GM23338 (cell line): ENCODE results near the gene STAC2. TPM values are rescaled to one million over a fixed set of nuclear protein-coding genes. Genes with fewer than 3 reads are reported as not detected.

Source experiments
- ATAC-seq: fragments of 200-7000 bp; cut with Tn5 transposase; 3 replicates; pipeline ENCODE4 v1.9.1; 2020
- DNase-seq: peaks from one replicate; pipeline ENCODE4 v3.0.0-alpha.2; 2015; ENCODE audit warnings: low spot score
- H2AFZ ChIP-seq: fragments of 200-600 bp; sonication (generic); 2 replicates; pipeline ENCODE4 v1.8.0; 2016; ENCODE audit warnings: antibody characterized with exemption, mild to moderate bottlenecking, moderate library complexity
- H3F3A ChIP-seq: fragments of 200-600 bp; sonication (generic); replicated peaks from 2 replicates; pipeline ENCODE4 v1.8.0; 2017; ENCODE audit warnings: antibody characterized with exemption, mixed run types, low read depth
- H3K27ac ChIP-seq: fragments of 200-600 bp; sonication (generic); 2 replicates; pipeline ENCODE4 v1.6.1; 2016; ENCODE audit warnings: low read depth
- H3K27me3 ChIP-seq: fragments of 200-600 bp; sonication (generic); 2 replicates; pipeline ENCODE4 v1.8.0; 2016; ENCODE audit warnings: mild to moderate bottlenecking, mixed run types, moderate library complexity; ENCODE audit not compliant: insufficient read depth
- H3K36me3 ChIP-seq: fragments of 200-600 bp; sonication (generic); 2 replicates; pipeline ENCODE4 v1.8.0; 2016; ENCODE audit warnings: mild to moderate bottlenecking; ENCODE audit not compliant: insufficient read depth
- H3K4me1 ChIP-seq: fragments of 200-600 bp; sonication (generic); 2 replicates; pipeline ENCODE4 v1.8.0; 2016; ENCODE audit warnings: mild to moderate bottlenecking, moderate library complexity; ENCODE audit not compliant: insufficient read depth
- H3K4me2 ChIP-seq: fragments of 200-600 bp; sonication (generic); 2 replicates; pipeline ENCODE4 v1.7.1; 2017; ENCODE audit warnings: mixed run types
- H3K4me3 ChIP-seq: fragments of 200-600 bp; sonication (generic); 2 replicates; pipeline ENCODE4 v1.6.1; 2016; ENCODE audit warnings: mixed run types
- H3K79me2 ChIP-seq: fragments of 200-600 bp; sonication (generic); replicated peaks from 2 replicates; pipeline ENCODE4 v1.8.0; 2017; ENCODE audit warnings: mild to moderate bottlenecking; ENCODE audit not compliant: insufficient read depth
- H3K9me2 ChIP-seq: fragments of 200-600 bp; sonication (generic); 2 replicates; pipeline ENCODE4 v1.8.0; 2017; ENCODE audit not compliant: insufficient read depth
- H4K20me1 ChIP-seq: fragments of 200-600 bp; sonication (generic); replicated peaks from 2 replicates; pipeline ENCODE4 v1.8.0; 2017; ENCODE audit warnings: mild to moderate bottlenecking; ENCODE audit not compliant: insufficient read depth
- H3K27ac Mint-ChIP-seq: 2 replicates; pipeline ENCODE4 v1.8.0; 2020; ENCODE audit warnings: inconsistent platforms, mild to moderate bottlenecking, moderate library complexity, mixed read lengths
- H3K27me3 Mint-ChIP-seq: 3 replicates; pipeline ENCODE4 v1.8.0; 2022; ENCODE audit warnings: low read depth, mild to moderate bottlenecking, moderate library complexity, mixed read lengths, inconsistent platforms; ENCODE audit not compliant: insufficient read depth, poor library complexity
- H3K36me3 Mint-ChIP-seq: 3 replicates; pipeline ENCODE4 v1.8.0; 2021; ENCODE audit warnings: low read depth, mild to moderate bottlenecking, inconsistent platforms, moderate library complexity, mixed read lengths
- H3K4me1 Mint-ChIP-seq: 3 replicates; pipeline ENCODE4 v1.8.0; 2020; ENCODE audit warnings: mild to moderate bottlenecking, inconsistent platforms, mixed read lengths
- H3K4me3 Mint-ChIP-seq: 3 replicates; pipeline ENCODE4 v1.8.0; 2021; ENCODE audit warnings: moderate library complexity, mild to moderate bottlenecking, inconsistent platforms, mixed read lengths
- H3K9me3 Mint-ChIP-seq: 3 replicates; pipeline ENCODE4 v1.8.0; 2020; ENCODE audit warnings: moderate library complexity, mild to moderate bottlenecking, inconsistent platforms, mixed read lengths
- CREB1 ChIP-seq: fragments of 250-450 bp; sonication (Bioruptor Pico); IDR thresholded peaks from 2 replicates; pipeline ENCODE4 v1.5.0; 2020; ENCODE audit warnings: low read depth, mild to moderate bottlenecking, moderate library complexity
- EZH2 ChIP-seq: fragments of 200-600 bp; sonication (generic); IDR thresholded peaks from one replicate; pipeline ENCODE4 v1.8.0; 2017; ENCODE audit warnings: antibody characterized with exemption, mild to moderate bottlenecking, low read depth; ENCODE audit not compliant: unreplicated experiment
- EZH2phosphoT487 ChIP-seq: fragments of 200-600 bp; sonication (generic); IDR thresholded peaks from one replicate; pipeline ENCODE4 v1.8.1; 2018; ENCODE audit warnings: antibody characterized with exemption; ENCODE audit not compliant: unreplicated experiment
- REST ChIP-seq: IDR thresholded peaks from one replicate; pipeline ENCODE4 v1.6.1; 2018; ENCODE audit warnings: antibody characterized with exemption; ENCODE audit not compliant: unreplicated experiment
- STAT1 ChIP-seq: IDR thresholded peaks from one replicate; pipeline ENCODE4 v1.6.1; 2016; ENCODE audit warnings: antibody characterized with exemption; ENCODE audit not compliant: unreplicated experiment
- ZNF114 ChIP-seq: fragments of 250-450 bp; sonication (Bioruptor Pico); IDR thresholded peaks from 2 replicates; pipeline ENCODE4 v1.5.0; 2020; ENCODE audit warnings: mild to moderate bottlenecking, moderate library complexity
- polyA plus RNA-seq: library from polyadenylated mRNA; unstranded; fragments of >200 nt; fragmentation: Nextera tagmentation; extraction: Ambion mirVana; gene quantifications from 2 replicates; pipeline ENCODE4 v1.2.1, GENCODE V29; 2016
- total RNA-seq: library from RNA; depleted of rRNA; stranded (reverse); fragments of >200 nt; shearing (Covaris generic); gene quantifications from 2 replicates; pipeline ENCODE4 v1.2.3, GENCODE V29; 2014
- TF ChIP-seq, protein P1 (sequence below): fragments of 250-450 bp; sonication (Bioruptor Pico); IDR thresholded peaks from 2 replicates; pipeline ENCODE4 v1.5.0; 2020; ENCODE audit warnings: mild to moderate bottlenecking, moderate library complexity
- TF ChIP-seq, protein P2 (sequence below): IDR thresholded peaks from 2 replicates; pipeline ENCODE4 v1.6.1; 2016; ENCODE audit warnings: antibody characterized with exemption

STAC2 gene
- total and polyA plus RNA-seq, 2 experiments from 2014 or later: 1.9 to 3.1 TPM

- TF ChIP-seq STAT1 (no peak), ZNF114 (CRISPR knock-in tag) (no peak), EZH2phosphoT487 (no peak), EZH2 (no peak)
- TF ChIP-seq, protein P1, sequence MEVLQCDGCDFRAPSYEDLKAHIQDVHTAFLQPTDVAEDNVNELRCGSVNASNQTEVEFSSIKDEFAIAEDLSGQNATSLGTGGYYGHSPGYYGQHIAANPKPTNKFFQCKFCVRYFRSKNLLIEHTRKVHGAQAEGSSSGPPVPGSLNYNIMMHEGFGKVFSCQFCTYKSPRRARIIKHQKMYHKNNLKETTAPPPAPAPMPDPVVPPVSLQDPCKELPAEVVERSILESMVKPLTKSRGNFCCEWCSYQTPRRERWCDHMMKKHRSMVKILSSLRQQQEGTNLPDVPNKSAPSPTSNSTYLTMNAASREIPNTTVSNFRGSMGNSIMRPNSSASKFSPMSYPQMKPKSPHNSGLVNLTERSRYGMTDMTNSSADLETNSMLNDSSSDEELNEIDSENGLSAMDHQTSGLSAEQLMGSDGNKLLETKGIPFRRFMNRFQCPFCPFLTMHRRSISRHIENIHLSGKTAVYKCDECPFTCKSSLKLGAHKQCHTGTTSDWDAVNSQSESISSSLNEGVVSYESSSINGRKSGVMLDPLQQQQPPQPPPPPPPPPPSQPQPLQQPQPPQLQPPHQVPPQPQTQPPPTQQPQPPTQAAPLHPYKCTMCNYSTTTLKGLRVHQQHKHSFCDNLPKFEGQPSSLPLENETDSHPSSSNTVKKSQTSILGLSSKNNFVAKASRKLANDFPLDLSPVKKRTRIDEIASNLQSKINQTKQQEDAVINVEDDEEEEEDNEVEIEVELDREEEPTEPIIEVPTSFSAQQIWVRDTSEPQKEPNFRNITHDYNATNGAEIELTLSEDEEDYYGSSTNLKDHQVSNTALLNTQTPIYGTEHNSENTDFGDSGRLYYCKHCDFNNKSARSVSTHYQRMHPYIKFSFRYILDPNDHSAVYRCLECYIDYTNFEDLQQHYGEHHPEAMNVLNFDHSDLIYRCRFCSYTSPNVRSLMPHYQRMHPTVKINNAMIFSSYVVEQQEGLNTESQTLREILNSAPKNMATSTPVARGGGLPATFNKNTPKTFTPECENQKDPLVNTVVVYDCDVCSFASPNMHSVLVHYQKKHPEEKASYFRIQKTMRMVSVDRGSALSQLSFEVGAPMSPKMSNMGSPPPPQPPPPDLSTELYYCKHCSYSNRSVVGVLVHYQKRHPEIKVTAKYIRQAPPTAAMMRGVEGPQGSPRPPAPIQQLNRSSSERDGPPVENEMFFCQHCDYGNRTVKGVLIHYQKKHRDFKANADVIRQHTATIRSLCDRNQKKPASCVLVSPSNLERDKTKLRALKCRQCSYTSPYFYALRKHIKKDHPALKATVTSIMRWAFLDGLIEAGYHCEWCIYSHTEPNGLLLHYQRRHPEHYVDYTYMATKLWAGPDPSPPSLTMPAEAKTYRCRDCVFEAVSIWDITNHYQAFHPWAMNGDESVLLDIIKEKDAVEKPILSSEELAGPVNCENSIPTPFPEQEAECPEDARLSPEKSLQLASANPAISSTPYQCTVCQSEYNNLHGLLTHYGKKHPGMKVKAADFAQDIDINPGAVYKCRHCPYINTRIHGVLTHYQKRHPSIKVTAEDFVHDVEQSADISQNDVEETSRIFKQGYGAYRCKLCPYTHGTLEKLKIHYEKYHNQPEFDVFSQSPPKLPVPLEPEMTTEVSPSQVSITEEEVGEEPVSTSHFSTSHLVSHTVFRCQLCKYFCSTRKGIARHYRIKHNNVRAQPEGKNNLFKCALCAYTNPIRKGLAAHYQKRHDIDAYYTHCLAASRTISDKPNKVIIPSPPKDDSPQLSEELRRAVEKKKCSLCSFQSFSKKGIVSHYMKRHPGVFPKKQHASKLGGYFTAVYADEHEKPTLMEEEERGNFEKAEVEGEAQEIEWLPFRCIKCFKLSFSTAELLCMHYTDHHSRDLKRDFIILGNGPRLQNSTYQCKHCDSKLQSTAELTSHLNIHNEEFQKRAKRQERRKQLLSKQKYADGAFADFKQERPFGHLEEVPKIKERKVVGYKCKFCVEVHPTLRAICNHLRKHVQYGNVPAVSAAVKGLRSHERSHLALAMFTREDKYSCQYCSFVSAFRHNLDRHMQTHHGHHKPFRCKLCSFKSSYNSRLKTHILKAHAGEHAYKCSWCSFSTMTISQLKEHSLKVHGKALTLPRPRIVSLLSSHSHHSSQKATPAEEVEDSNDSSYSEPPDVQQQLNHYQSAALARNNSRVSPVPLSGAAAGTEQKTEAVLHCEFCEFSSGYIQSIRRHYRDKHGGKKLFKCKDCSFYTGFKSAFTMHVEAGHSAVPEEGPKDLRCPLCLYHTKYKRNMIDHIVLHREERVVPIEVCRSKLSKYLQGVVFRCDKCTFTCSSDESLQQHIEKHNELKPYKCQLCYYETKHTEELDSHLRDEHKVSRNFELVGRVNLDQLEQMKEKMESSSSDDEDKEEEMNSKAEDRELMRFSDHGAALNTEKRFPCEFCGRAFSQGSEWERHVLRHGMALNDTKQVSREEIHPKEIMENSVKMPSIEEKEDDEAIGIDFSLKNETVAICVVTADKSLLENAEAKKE (CRISPR knock-in tag): no peak
Measured at GRCh38 chr17:39198186-39198566, 27.6 kb downstream of the STAC2 start (continued).

DNA sequence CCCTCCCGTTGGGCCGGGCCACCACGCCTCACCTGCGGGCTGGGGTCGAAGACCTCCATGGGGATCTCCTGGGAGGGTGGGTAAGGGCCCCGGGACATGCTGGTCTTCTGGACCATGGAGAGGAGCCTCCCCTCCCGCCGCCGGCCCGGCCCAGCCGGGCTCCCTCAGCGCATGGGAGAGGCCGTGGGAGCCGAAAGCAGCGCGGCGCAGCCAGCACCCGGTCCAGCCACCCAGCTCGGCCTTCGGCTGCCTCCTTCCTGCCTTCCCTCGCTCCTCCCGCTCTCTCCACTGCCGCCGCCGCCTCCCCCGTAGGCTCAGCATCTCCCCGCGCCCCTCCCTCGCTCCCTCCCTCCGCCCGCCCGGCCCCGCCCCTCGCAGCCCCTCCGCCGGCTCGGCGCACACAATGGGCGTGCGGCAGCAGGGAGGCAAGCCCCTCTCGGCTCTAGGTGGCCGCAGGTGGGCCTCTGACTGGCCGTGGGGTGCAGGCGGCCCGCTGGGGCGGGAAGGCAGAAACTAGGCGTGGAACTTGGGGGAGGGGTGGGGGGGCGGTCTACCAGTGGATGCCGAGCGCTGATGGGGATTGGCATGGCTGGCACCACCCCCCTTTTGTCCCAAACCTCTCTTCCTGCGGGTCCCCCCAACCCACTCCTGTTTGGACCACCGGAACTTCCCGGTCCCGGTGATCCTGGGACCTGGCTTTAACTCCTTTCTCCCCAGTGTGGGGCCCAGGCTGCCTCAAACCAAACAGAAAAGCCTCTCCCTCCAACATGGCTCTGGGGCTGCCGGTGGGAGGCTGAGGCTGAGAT lies 28.2 kb downstream of the STAC2 start, which contains the start of gene CACNB1:
CACNB1 (minus strand) TSS at position 290 of the 806 bp plus-strand sequence; CDS start at position 116, 174 bp downstream.
- TF ChIP-seq REST: no peak
- TF ChIP-seq, protein P2, sequence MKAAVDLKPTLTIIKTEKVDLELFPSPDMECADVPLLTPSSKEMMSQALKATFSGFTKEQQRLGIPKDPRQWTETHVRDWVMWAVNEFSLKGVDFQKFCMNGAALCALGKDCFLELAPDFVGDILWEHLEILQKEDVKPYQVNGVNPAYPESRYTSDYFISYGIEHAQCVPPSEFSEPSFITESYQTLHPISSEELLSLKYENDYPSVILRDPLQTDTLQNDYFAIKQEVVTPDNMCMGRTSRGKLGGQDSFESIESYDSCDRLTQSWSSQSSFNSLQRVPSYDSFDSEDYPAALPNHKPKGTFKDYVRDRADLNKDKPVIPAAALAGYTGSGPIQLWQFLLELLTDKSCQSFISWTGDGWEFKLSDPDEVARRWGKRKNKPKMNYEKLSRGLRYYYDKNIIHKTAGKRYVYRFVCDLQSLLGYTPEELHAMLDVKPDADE: no peak
- peak; percentile 48 for TF ChIP-seq CREB1 (CRISPR knock-in tag)
- TF ChIP-seq ZNF114 (CRISPR knock-in tag): no peak
- Histone ChIP-seq H3K36me3 (peaks cover 23% of the 10 kb centered on the region), H3K4me3 (peak within 1 kb of the TSS; percentile 93), H3K27ac (peak within 1 kb of the TSS; percentile 89), H3K79me2 (peaks cover 47% of the 10 kb centered on the region), H3K9me2 (no peaks in the 10 kb centered on the region), H2AFZ (peak within 1 kb of the TSS; percentile 81; the same call in 1 of the 2 replicates), H3K4me1 (peaks cover 45% of the 10 kb centered on the region), H3K4me2 (peak within 1 kb of the TSS; percentile 89), H3K27me3 (no peaks in the 10 kb centered on the region), H3F3A (peaks cover 30% of the 10 kb centered on the region), H4K20me1 (peaks cover 19% of the 10 kb centered on the region)
- H3K36me3 Mint-ChIP-seq: peaks cover 40% of the 10 kb centered on the region
- peak within 1 kb of the TSS; percentile 82 for H3K27ac Mint-ChIP-seq
- H3K9me3 Mint-ChIP-seq: no peaks in the 10 kb centered on the region; the same call in 2 of the 3 replicates
- peak within 1 kb of the TSS; percentile 88 for H3K4me3 Mint-ChIP-seq
- H3K27me3 Mint-ChIP-seq: peaks cover 21% of the 10 kb centered on the region
- DNase-seq (peak; percentile 94), ATAC-seq (peak; percentile 72)
- peaks cover 52% of the 10 kb centered on the region for H3K4me1 Mint-ChIP-seq
